ENCODE results near the gene TXNRD2.
A peak's percentile ranks its signal among the peaks of the same experiment; 100 is the strongest.
"Not testable (repeated sequence)": the region's sequence is repeated elsewhere in the genome, so short reads cannot be mapped to it uniquely, and the experiment has no call there.

Gene TXNRD2

GRCh38 chr22:19844377-19845053, 97.1 kb downstream of the TXNRD2 start:
- DNase-seq (ENCODE audit: low spot score): peak; percentile 31

- DNase-seq (ENCODE audit: low spot score): no peak
These were observed 97.7 kb downstream of the TXNRD2 start for GRCh38 chr22:19843857-19844376.

GRCh38 chr22:19843107-19843856, 98.3 kb downstream of the TXNRD2 start:
- no peak for DNase-seq (ENCODE audit: low spot score)

GRCh38 chr22:19842393-19843106, 99.1 kb downstream of the TXNRD2 start:
- no peak for DNase-seq (ENCODE audit: low spot score)

GRCh38 chr22:19841641-19842392, 99.8 kb downstream of the TXNRD2 start:
- DNase-seq (ENCODE audit: low spot score): no peak

GRCh38 chr22:19840955-19841640, 100.5 kb downstream of the TXNRD2 start:
- DNase-seq (ENCODE audit: low spot score): no peak

- DNase-seq (ENCODE audit: low spot score): no peak
These were observed 101.6 kb downstream of the TXNRD2 start for GRCh38 chr22:19840059-19840458.

- no peak for DNase-seq (ENCODE audit: low spot score)
These were observed 103.7 kb downstream of the TXNRD2 start for GRCh38 chr22:19837915-19838314.

GRCh38 chr22:19836512-19836911, 105.1 kb downstream of the TXNRD2 start:
- DNase-seq (ENCODE audit: low spot score): no peak

- no peak for DNase-seq (ENCODE audit: low spot score)
These were observed 107.0 kb downstream of the TXNRD2 start for GRCh38 chr22:19834599-19834998.

- not testable (repeated sequence) for DNase-seq (ENCODE audit: low spot score)
These were observed 108.3 kb downstream of the TXNRD2 start for GRCh38 chr22:19833327-19833726.

GRCh38 chr22:19832476-19833108, 109.0 kb downstream of the TXNRD2 start:
- DNase-seq (ENCODE audit: low spot score): no peak

GRCh38 chr22:19831979-19832378, 109.6 kb downstream of the TXNRD2 start:
- DNase-seq (ENCODE audit: low spot score): not testable (repeated sequence)

- no peak for DNase-seq (ENCODE audit: low spot score)
These were observed 110.6 kb downstream of the TXNRD2 start for GRCh38 chr22:19831016-19831415.

- DNase-seq (ENCODE audit: low spot score): no peak
These were observed 113.6 kb downstream of the TXNRD2 start for GRCh38 chr22:19828035-19828401.

GRCh38 chr22:19827341-19828034, 114.1 kb downstream of the TXNRD2 start:
- DNase-seq (ENCODE audit: low spot score): no peak

GRCh38 chr22:19826619-19826950, 115.0 kb downstream of the TXNRD2 start:
- DNase-seq (ENCODE audit: low spot score): no peak

GRCh38 chr22:19825904-19826618, 115.6 kb downstream of the TXNRD2 start:
- DNase-seq (ENCODE audit: low spot score): no peak

All from CD4-positive, alpha-beta T cell treated with Interleukin-6 at 100 ng/mL for 8 hours (primary cell).